K562 (cell line): ENCODE measurements around the gene GCK. TPM values are rescaled to one million over a fixed set of nuclear protein-coding genes. Genes with fewer than 3 reads are reported as not detected.

ENCODE experiments used
- CBFA2T2 ChIP-seq: fragments of 450-650 bp; conservative IDR thresholded peaks from 2 replicates; pipeline ENCODE4 v1.6.1; 2017; ENCODE audit warnings: mild to moderate bottlenecking
- DACH1 ChIP-seq: fragments of 450-650 bp; IDR thresholded peaks from 2 replicates; pipeline ENCODE4 v1.6.1; 2018; ENCODE audit not compliant: partially characterized antibody
- EGR1 ChIP-seq: fragments of 450-650 bp; conservative IDR thresholded peaks from 2 replicates; pipeline ENCODE4 v1.6.1; 2017; ENCODE audit warnings: mild to moderate bottlenecking
- GABPB1 ChIP-seq: sonication (generic); formaldehyde crosslinking; IDR thresholded peaks from 2 replicates; pipeline ENCODE4 v1.8.0; 2022; ENCODE audit warnings: mild to moderate bottlenecking, missing genetic modification reagents
- NBN ChIP-seq: fragments of 450-650 bp; IDR thresholded peaks from 2 replicates; pipeline ENCODE4 v1.6.1; 2016; ENCODE audit warnings: low read depth, mild to moderate bottlenecking
- PKNOX1 ChIP-seq: fragments of 450-650 bp; IDR thresholded peaks from 2 replicates; pipeline ENCODE4 v1.6.1; 2016
- PML ChIP-seq: IDR thresholded peaks from 2 replicates; pipeline ENCODE4 v1.6.1; 2012; ENCODE audit warnings: low read length, inconsistent platforms
- PYGO2 ChIP-seq: fragments of 450-650 bp; IDR thresholded peaks from 2 replicates; pipeline ENCODE4 v1.6.1; 2016; ENCODE audit warnings: mild to moderate bottlenecking, missing genetic modification characterization, moderate library complexity, missing compliant biosample characterization
- RERE ChIP-seq: sonication (generic); formaldehyde crosslinking; IDR thresholded peaks from 2 replicates; pipeline ENCODE4 v1.8.0; 2023; ENCODE audit warnings: missing genetic modification reagents, mild to moderate bottlenecking, borderline replicate concordance
- SMARCA5 ChIP-seq: fragments of 450-650 bp; IDR thresholded peaks from 2 replicates; pipeline ENCODE4 v1.6.1; 2016
- SNRNP70 ChIP-seq: fragments of 200-400 bp; formaldehyde crosslinking; optimal IDR thresholded peaks from 2 replicates; pipeline ENCODE3; 2017; ENCODE audit warnings: low read depth, low read length
- TEAD4 ChIP-seq, 2 experiments: sonication (generic) in 1 of 2; formaldehyde crosslinking in 1 of 2; IDR thresholded peaks; 2 replicates each; pipeline versions ENCODE4 v1.6.1 to v1.8.0; 2012 to 2022; ENCODE audit warnings: borderline replicate concordance in 1 of 2, inconsistent platforms in 1 of 2, low read length in 1 of 2, mild to moderate bottlenecking in 1 of 2, missing genetic modification reagents in 1 of 2
- ZFP91 ChIP-seq: sonication (generic); formaldehyde crosslinking; IDR thresholded peaks from 2 replicates; pipeline ENCODE4 v1.8.0; 2022; ENCODE audit warnings: mild to moderate bottlenecking, missing genetic modification reagents
- ZKSCAN8 ChIP-seq: fragments of 200-800 bp; sonication (Bioruptor generic); IDR thresholded peaks from 2 replicates; pipeline ENCODE4 v1.6.1; 2016; ENCODE audit warnings: missing genetic modification characterization, missing compliant biosample characterization
- ZNF175 ChIP-seq: fragments of 200-800 bp; sonication (Bioruptor generic); IDR thresholded peaks from 2 replicates; pipeline ENCODE4 v1.6.1; 2016; ENCODE audit warnings: low read depth, mild to moderate bottlenecking, missing genetic modification characterization, missing compliant biosample characterization
- ZNF23 ChIP-seq: fragments of 250-450 bp; sonication (Bioruptor Pico); IDR thresholded peaks from 2 replicates; pipeline ENCODE4 v1.4.0; 2020; ENCODE audit warnings: mild to moderate bottlenecking
- ZNF583 ChIP-seq: fragments of 250-450 bp; sonication (Bioruptor Pico); IDR thresholded peaks from 2 replicates; pipeline ENCODE4 v1.4.0; 2020
- polyA plus RNA-seq, 8 experiments: library from polyadenylated mRNA; depleted of rRNA in 4 of 8; stranded (reverse) in 5 of 8; unstranded in 3 of 8; fragments of >200 nt; fragmentation: Nextera tagmentation in 2 of 8; fragmentation: Illumina TruSeq in 1 of 8; extraction: Ambion mirVana in 2 of 8; extraction: Trizol in 1 of 8; gene quantifications; 2 replicates each; pipeline versions ENCODE4 v1.2.1 to v1.2.3, GENCODE V29; 2011 to 2014; ENCODE audit warnings: inconsistent platforms in 1 of 8, missing spikeins in 1 of 8
- total RNA-seq, 7 experiments: library from RNA; depleted of rRNA in 6 of 7; stranded (reverse); fragments of >200 nt in 6 of 7; fragmentation: Illumina TruSeq in 2 of 7; extraction: Trizol in 2 of 7; gene quantifications; 2 replicates each; pipeline versions ENCODE4 v1.2.1 to v1.2.3, GENCODE V29; 2011 to 2021; ENCODE audit warnings: low replicate concordance in 1 of 7

Gene GCK
- total and polyA plus RNA-seq, 9 of the 15 experiments (the other 6 are each of a cell fraction or from before 2014, with no cell fraction given), result 0.11 to 0.55 (median 0.16) TPM; not detected in 3

- no peak for TF ChIP-seq RERE (CRISPR knock-in tag)
- TF ChIP-seq ZNF175 (CRISPR knock-in tag), result no peak
- TF ChIP-seq PKNOX1, result peak; percentile 79
- TF ChIP-seq NBN, result 0 out of 2 replicates have a peak, but pooled peaks have one; percentile 45
- TF ChIP-seq SMARCA5, result no peak
- no peak for TF ChIP-seq EGR1
- peak; percentile 42; the same call in 1 of the 2 replicates for TF ChIP-seq PML
- no peak for TF ChIP-seq TEAD4 (IDR thresholded peaks at IDR 0.05; ENCODE audit: low read length)
- TF ChIP-seq TEAD4 (CRISPR knock-in tag; IDR thresholded peaks at IDR 0.05; ENCODE audit: borderline replicate concordance), result no peak
- no peak for TF ChIP-seq ZNF583
- no peak for TF ChIP-seq SNRNP70
- peak; percentile 97 for TF ChIP-seq GABPB1 (CRISPR knock-in tag)
- TF ChIP-seq DACH1, result peak; percentile 17
- TF ChIP-seq ZKSCAN8 (CRISPR knock-in tag), result no peak
- no peak for TF ChIP-seq CBFA2T2
- no peak for TF ChIP-seq PYGO2 (tag)
- TF ChIP-seq ZNF23, result no peak
- TF ChIP-seq ZFP91 (CRISPR knock-in tag), result no peak
These were observed 11.6 kb upstream of the GCK start, which contains the start of gene YKT6 (continued) for GRCh38 chr7:44200699-44201461.
